Progenitor cell of endocrine pancreas (in vitro differentiated cells): ENCODE data around the gene FMO5. TPM values are rescaled to one million over a fixed set of nuclear protein-coding genes. Genes with fewer than 3 reads are reported as not detected.

Experiments used
- DNase-seq: peaks from one replicate; pipeline ENCODE4 v3.0.0; 2021; ENCODE audit warnings: low spot score; ENCODE audit not compliant: unreplicated experiment
- H3K27ac Mint-ChIP-seq: 2 replicates; pipeline ENCODE4 v1.8.0; 2021; ENCODE audit warnings: mild to moderate bottlenecking, moderate library complexity, mixed read lengths
- H3K27me3 Mint-ChIP-seq: 2 replicates; pipeline ENCODE4 v1.8.0; 2021; ENCODE audit warnings: mixed read lengths
- H3K36me3 Mint-ChIP-seq: 2 replicates; pipeline ENCODE4 v1.8.0; 2022; ENCODE audit warnings: mixed read lengths; ENCODE audit not compliant: insufficient read depth
- H3K4me1 Mint-ChIP-seq: 2 replicates; pipeline ENCODE4 v1.8.0; 2021; ENCODE audit warnings: low read depth, mixed read lengths
- H3K4me3 Mint-ChIP-seq: 2 replicates; pipeline ENCODE4 v1.8.0; 2021; ENCODE audit warnings: low read depth, mild to moderate bottlenecking, moderate library complexity, mixed read lengths
- H3K9me3 Mint-ChIP-seq: 2 replicates; pipeline ENCODE4 v1.8.0; 2021; ENCODE audit warnings: low read depth, mixed read lengths
- total RNA-seq: library from RNA; stranded (reverse); gene quantifications from 2 replicates; pipeline ENCODE4 v1.2.1, GENCODE V29; 2021
- TF ChIP-seq, protein P1 (sequence below): fragments of 200-600 bp; sonication (generic); IDR thresholded peaks from one replicate; pipeline ENCODE4 v1.5.0; 2021; ENCODE audit warnings: antibody characterized with exemption, mild to moderate bottlenecking; ENCODE audit not compliant: unreplicated experiment

The FMO5 gene
- total RNA-seq, 1 donor from 2014 or later, result 5.0 TPM

DNA sequence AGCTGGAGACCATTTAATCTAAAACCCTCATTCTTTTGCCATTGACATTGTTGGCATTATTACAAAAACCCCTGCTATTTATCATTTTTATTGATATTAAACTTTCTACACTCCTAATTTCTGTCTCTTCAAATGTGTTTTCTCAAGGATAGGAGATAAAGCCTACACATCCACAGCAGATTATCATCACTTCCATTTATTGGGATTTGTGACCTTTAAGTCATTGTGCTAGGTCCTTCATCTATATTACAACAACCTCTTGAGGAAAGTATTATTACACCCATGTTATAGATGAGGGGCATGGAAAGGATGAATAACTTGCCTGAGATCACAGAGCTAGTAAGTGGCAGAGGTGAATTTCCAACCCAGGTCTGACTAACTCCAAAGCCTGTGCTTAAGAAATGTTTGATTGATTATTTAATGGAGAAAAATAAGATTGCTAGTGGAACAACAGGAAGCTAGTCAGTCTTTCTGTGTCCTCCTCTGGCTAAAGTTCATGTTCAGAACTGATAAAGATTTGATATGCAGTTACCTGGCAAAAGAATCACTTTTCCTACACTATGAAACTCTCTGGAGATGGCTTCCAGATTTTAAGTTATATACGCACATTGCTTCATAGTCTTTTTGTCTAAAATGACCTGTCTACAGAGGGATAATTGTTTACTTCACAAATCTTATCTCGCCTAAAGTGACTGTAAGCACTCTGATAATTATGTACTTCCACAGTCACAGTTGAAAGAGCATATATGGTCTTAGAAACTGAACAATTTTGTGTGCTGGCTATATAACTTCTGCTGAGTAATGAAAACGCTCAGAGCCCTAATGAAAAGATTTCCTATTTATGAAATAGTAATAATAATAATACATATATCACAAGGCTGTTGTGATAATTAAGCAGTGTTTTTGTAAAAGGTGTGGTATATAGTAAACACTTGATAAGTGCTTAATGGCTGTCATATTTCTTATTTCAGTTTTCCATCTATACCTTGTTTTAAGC, 15.0 kb downstream of the FMO5 start:
- H3K4me1 Mint-ChIP-seq, result peaks cover 47% of the 10 kb centered on the region

DNA sequence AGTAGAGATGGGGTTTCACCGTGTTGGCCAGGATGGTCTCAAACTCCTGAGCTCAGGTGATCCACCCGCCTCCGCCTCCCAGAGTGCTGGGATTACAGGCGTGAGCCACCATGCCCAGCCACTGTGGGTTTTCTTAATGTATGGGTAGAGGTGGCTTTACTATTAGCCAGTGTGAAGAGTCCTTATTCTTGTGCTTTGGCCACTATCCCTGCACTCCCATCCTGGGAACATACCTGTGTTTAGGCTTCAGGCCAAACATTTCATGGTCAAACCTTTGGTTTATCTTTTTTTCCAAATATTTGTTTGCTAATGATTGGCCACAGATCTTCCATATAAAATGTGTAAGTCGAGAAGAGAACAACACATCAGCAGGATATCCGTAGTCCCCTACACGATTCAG, 16.5 kb downstream of the FMO5 start:
- Mint-ChIP-seq H3K4me3 (no peak overlapping the region), H3K27me3 (no peaks in the 10 kb centered on the region), H3K27ac (no peak overlapping the region), H3K9me3 (no peaks in the 10 kb centered on the region), H3K4me1 (peaks cover 36% of the 10 kb centered on the region), H3K36me3 (peaks cover 7% of the 10 kb centered on the region)
- TF ChIP-seq, protein P1, sequence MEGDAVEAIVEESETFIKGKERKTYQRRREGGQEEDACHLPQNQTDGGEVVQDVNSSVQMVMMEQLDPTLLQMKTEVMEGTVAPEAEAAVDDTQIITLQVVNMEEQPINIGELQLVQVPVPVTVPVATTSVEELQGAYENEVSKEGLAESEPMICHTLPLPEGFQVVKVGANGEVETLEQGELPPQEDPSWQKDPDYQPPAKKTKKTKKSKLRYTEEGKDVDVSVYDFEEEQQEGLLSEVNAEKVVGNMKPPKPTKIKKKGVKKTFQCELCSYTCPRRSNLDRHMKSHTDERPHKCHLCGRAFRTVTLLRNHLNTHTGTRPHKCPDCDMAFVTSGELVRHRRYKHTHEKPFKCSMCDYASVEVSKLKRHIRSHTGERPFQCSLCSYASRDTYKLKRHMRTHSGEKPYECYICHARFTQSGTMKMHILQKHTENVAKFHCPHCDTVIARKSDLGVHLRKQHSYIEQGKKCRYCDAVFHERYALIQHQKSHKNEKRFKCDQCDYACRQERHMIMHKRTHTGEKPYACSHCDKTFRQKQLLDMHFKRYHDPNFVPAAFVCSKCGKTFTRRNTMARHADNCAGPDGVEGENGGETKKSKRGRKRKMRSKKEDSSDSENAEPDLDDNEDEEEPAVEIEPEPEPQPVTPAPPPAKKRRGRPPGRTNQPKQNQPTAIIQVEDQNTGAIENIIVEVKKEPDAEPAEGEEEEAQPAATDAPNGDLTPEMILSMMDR, result no peak
- DNase-seq, result no peak

More for the DNA sequence above, 15.0 kb downstream of the FMO5 start:
- no peaks in the 10 kb centered on the region for H3K9me3 Mint-ChIP-seq
- H3K4me3 Mint-ChIP-seq, result no peak overlapping the region
- TF ChIP-seq, protein P1, result no peak
- H3K27ac Mint-ChIP-seq, result peak overlapping the region; percentile 40
- peaks cover 5% of the 10 kb centered on the region for H3K36me3 Mint-ChIP-seq
- no peaks in the 10 kb centered on the region for H3K27me3 Mint-ChIP-seq
- no peak for DNase-seq

DNA sequence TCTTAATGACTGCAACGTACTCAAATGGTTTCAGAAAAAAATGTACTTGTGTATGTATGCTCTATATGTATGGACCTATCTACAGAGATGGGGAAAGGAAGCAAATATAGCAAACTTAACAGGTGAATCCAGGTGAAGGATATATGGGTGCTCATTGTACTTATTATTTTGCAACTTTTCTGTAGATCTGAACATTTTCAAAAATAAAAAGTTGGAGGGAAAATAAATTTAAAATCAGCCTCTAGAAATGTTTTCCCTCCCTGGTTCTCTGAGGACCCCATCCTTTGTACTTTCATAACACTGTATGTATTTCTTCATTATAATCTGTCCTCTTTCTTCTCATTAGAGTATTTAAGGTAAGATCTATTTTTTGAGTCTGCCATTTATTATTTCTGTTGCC, 17.9 kb downstream of the FMO5 start:
- no peak for DNase-seq
- Mint-ChIP-seq H3K36me3 (peaks cover 15% of the 10 kb centered on the region), H3K27me3 (no peaks in the 10 kb centered on the region), H3K9me3 (no peaks in the 10 kb centered on the region), H3K4me1 (peaks cover 23% of the 10 kb centered on the region), H3K4me3 (no peak overlapping the region), H3K27ac (no peak overlapping the region)
- TF ChIP-seq, protein P1, result no peak

DNA sequence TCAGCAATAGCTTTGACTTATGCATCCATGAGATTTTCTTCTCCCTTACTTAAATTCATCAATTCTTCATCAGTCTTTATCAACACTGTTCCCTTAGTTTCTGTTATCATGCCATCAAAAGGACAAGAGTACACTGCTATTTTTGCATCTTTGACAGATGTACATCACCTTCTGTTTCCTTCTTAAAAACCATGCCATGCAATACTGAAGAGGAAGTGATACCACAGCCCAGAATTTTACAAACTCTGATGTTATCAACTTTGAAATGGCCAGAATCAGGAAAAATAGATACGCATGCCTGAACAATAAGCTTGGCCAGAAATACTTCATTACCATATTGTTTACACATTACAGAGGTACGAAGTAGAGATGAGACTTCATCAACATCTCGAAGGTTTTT, 21.1 kb downstream of the FMO5 start:
- no peak for DNase-seq
- TF ChIP-seq, protein P1, result no peak
- H3K36me3 Mint-ChIP-seq, result peaks cover 15% of the 10 kb centered on the region
- no peaks in the 10 kb centered on the region for H3K4me1 Mint-ChIP-seq
- H3K9me3 Mint-ChIP-seq, result no peaks in the 10 kb centered on the region
- H3K4me3 Mint-ChIP-seq, result no peak overlapping the region
- H3K27ac Mint-ChIP-seq, result no peak overlapping the region
- H3K27me3 Mint-ChIP-seq, result no peaks in the 10 kb centered on the region

DNA sequence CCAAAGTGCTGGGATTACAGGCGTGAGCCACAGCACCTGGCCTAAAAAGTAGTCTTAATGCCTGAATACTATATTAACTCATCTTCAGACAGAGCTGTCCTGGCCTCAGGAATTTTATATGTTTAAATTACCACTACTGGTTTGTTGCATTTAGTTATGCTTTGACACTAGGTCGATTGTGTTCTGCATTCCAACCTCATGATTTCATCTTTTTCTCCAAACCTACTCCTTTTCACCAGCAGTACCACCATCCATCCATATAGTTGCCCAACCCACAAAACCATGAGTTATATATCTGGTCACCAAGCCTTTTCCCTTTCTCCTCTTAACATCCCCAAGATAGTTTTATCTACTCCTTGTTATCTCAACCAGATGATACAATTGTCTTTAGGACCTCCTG, 22.6 kb downstream of the FMO5 start:
- H3K4me1 Mint-ChIP-seq, result no peaks in the 10 kb centered on the region

More for the DNA sequence above, 22.6 kb downstream of the FMO5 start:
- Mint-ChIP-seq H3K4me3 (no peak overlapping the region), H3K27me3 (no peaks in the 10 kb centered on the region), H3K36me3 (peaks cover 15% of the 10 kb centered on the region), H3K27ac (no peak overlapping the region), H3K9me3 (no peaks in the 10 kb centered on the region)
- no peak for DNase-seq
- TF ChIP-seq, protein P1, result no peak
